ENCODE results near the gene MYH6.

The MYH6 gene

GRCh38 chr14:23360496-23360895 lies 47.6 kb downstream of the MYH6 start:
- in situ Hi-C loops (cut with MboI; ENCODE audit: low sequenced_read_pairs) = no loop called here

GRCh38 chr14:23359722-23360447 lies 48.2 kb downstream of the MYH6 start:
- in situ Hi-C loops (cut with MboI; ENCODE audit: low sequenced_read_pairs) = no loop called here

- in situ Hi-C loops (cut with MboI; ENCODE audit: low sequenced_read_pairs) = no loop called here
Observed at GRCh38 chr14:23359167-23359626, 48.9 kb downstream of the MYH6 start.

GRCh38 chr14:23358553-23359166 lies 49.4 kb downstream of the MYH6 start:
- in situ Hi-C loops (cut with MboI; ENCODE audit: low sequenced_read_pairs) = no loop called here

GRCh38 chr14:23358042-23358441 lies 50.0 kb downstream of the MYH6 start:
- in situ Hi-C loops (cut with MboI; ENCODE audit: low sequenced_read_pairs) = no loop called here

- in situ Hi-C loops (cut with MboI; ENCODE audit: low sequenced_read_pairs) = no loop called here
Observed at GRCh38 chr14:23357261-23357660, 50.8 kb downstream of the MYH6 start.

- in situ Hi-C loops (cut with MboI; ENCODE audit: low sequenced_read_pairs) = no loop called here
Observed at GRCh38 chr14:23356662-23357061, 51.4 kb downstream of the MYH6 start.

GRCh38 chr14:23355871-23356435 lies 52.1 kb downstream of the MYH6 start:
- in situ Hi-C loops (cut with MboI; ENCODE audit: low sequenced_read_pairs) = no loop called here

- in situ Hi-C loops (cut with MboI; ENCODE audit: low sequenced_read_pairs) = no loop called here
Observed at GRCh38 chr14:23354990-23355389, 53.1 kb downstream of the MYH6 start.

GRCh38 chr14:23353433-23353780 lies 54.7 kb downstream of the MYH6 start:
- in situ Hi-C loops (cut with MboI; ENCODE audit: low sequenced_read_pairs) = no loop called here

- in situ Hi-C loops (cut with MboI; ENCODE audit: low sequenced_read_pairs) = no loop called here
Observed at GRCh38 chr14:23352506-23353432, 55.3 kb downstream of the MYH6 start, which contains the start of gene SLC22A17. TSS of gene SLC22A17 (minus strand) at chr14:23352887.

- in situ Hi-C loops (cut with MboI; ENCODE audit: low sequenced_read_pairs) = no loop called here
Observed at GRCh38 chr14:23351681-23352505, 56.2 kb downstream of the MYH6 start.

GRCh38 chr14:23349156-23349845 lies 58.8 kb downstream of the MYH6 start:
- in situ Hi-C loops (cut with MboI; ENCODE audit: low sequenced_read_pairs) = no loop called here

- in situ Hi-C loops (cut with MboI; ENCODE audit: low sequenced_read_pairs) = no loop called here
Observed at GRCh38 chr14:23348297-23348655, 59.8 kb downstream of the MYH6 start.

- in situ Hi-C loops (cut with MboI; ENCODE audit: low sequenced_read_pairs) = no loop called here
Observed at GRCh38 chr14:23347406-23348296, 60.4 kb downstream of the MYH6 start.

- in situ Hi-C loops (cut with MboI; ENCODE audit: low sequenced_read_pairs) = no loop called here
Observed at GRCh38 chr14:23346693-23347405, 61.2 kb downstream of the MYH6 start.

- in situ Hi-C loops (cut with MboI; ENCODE audit: low sequenced_read_pairs) = no loop called here
Observed at GRCh38 chr14:23345987-23346692, 61.9 kb downstream of the MYH6 start.

GRCh38 chr14:23344481-23344880 lies 63.6 kb downstream of the MYH6 start:
- in situ Hi-C loops (cut with MboI; ENCODE audit: low sequenced_read_pairs) = no loop called here

Data from HL-60/S4 (cell line).